GM08714 (cell line): ENCODE results near the gene ARMS2.

Experiments used
- H3K4me3 ChIP-seq: fragments of 200-500 bp; sonication (Bioruptor generic); 2 replicates; pipeline ENCODE4 v1.5.1; 2014; ENCODE audit warnings: mild to moderate bottlenecking, low read length, inconsistent platforms
- ZNF274 ChIP-seq: IDR thresholded peaks from 2 replicates; pipeline ENCODE4 v1.6.1; 2012; ENCODE audit warnings: mild to moderate bottlenecking, low read depth, low read length

Gene ARMS2

DNA sequence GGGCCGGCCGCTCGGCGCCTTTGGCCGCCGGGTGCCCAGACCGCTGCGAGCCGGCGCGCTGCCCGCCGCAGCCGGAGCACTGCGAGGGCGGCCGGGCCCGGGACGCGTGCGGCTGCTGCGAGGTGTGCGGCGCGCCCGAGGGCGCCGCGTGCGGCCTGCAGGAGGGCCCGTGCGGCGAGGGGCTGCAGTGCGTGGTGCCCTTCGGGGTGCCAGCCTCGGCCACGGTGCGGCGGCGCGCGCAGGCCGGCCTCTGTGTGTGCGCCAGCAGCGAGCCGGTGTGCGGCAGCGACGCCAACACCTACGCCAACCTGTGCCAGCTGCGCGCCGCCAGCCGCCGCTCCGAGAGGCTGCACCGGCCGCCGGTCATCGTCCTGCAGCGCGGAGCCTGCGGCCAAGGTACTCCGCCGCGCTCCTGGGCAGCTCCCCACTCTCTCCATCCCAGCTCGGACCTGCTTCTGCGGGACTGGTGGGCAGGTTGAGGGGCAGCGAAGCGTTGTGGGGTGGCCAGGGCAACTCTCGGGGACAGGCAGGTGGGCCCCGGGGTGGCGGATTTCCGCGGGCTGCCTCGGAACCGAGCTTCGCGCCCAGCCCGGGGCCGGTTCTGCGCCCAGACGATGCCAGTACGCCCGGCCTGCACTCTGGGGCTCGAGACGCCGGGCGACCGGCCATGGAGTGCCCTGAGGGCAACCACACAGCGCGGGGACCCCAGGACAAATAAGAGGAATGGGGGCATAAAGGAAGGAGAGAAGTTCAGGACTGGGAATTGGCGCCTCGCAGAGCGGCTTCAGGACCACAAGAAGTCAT lies 7.5 kb downstream of the ARMS2 start:
- no peak for TF ChIP-seq ZNF274
- H3K4me3 ChIP-seq, result no peak overlapping the region

GRCh38 chr10:122462533-122463465 lies 8.3 kb downstream of the ARMS2 start:
- no peak overlapping the region for H3K4me3 ChIP-seq

GRCh38 chr10:122463466-122464249 lies 9.2 kb downstream of the ARMS2 start:
- H3K4me3 ChIP-seq, result no peak overlapping the region
- no peak for TF ChIP-seq ZNF274

More at GRCh38 chr10:122462533-122463465, 8.3 kb downstream of the ARMS2 start:
- TF ChIP-seq ZNF274, result no peak

DNA sequence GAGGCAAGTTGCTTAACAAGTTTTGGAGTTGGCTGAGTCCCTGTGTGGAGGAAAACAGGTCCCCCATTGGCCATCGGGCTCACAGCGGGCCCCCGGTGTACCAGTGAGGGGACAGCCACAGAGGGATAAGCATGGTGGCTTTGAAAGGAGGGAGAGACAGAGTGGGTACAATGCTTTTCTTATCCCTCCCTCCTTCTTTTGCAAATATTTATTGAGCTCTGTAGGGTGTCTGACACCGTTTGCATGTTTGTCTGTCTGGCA lies 9.7 kb downstream of the ARMS2 start:
- H3K4me3 ChIP-seq, result no peak overlapping the region
- no peak for TF ChIP-seq ZNF274

GRCh38 chr10:122464586-122464985 lies 10.1 kb downstream of the ARMS2 start:
- H3K4me3 ChIP-seq, result no peak overlapping the region
- TF ChIP-seq ZNF274, result no peak

DNA sequence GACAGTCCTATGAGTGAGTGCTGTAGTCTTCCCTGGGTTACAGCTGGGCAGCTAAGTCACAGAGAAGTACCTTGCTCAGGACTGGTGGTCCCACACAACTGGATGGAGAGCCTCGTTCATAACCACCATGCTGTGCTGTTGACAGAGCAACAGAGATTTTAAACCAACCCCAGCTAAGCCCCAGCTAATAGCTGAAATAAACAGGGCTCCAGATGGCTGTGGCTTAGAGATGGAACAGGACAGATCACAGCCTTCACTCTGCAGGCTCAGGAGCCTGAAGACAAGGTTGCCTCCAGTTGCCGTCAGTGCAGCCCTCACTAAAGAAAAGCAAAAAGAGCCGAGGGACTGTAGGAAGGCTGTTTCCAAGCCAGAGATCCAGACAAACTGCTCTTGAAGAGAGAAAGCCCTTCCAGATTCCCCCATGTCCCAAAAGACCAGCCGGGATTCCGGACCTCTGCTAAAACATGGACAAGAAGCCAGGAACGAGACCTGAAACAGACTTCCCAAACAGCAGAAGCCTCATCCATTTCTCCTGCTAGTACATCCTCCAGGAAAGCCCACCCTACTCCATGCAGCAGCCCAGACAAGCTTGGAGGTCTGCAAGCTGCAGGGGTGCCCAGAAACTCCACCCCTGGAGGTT lies 11.1 kb downstream of the ARMS2 start:
- TF ChIP-seq ZNF274, result no peak
- H3K4me3 ChIP-seq, result no peak overlapping the region

- no peak overlapping the region for H3K4me3 ChIP-seq
- no peak for TF ChIP-seq ZNF274
Observed at GRCh38 chr10:122466951-122467381, 12.5 kb downstream of the ARMS2 start.

DNA sequence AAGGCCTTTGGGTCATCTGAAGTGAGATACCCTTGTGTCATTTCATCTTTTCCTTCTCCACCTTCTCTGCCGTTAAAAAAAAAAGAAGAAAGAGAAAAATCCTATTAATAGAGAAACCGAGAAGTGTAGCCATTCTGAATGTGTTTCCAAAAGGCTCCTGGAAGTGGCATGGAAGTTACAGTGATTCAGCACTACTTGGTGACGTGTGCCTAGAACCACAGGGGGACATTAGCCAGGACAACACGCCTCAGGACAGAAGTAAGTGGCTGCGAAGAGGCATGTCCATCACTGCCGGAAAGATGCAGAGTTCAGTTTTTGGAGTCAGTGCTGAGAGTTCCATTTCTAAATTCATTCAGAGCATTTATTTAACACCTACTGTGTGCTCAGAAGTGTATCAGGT lies 13.2 kb downstream of the ARMS2 start:
- TF ChIP-seq ZNF274, result no peak
- H3K4me3 ChIP-seq, result no peak overlapping the region

DNA sequence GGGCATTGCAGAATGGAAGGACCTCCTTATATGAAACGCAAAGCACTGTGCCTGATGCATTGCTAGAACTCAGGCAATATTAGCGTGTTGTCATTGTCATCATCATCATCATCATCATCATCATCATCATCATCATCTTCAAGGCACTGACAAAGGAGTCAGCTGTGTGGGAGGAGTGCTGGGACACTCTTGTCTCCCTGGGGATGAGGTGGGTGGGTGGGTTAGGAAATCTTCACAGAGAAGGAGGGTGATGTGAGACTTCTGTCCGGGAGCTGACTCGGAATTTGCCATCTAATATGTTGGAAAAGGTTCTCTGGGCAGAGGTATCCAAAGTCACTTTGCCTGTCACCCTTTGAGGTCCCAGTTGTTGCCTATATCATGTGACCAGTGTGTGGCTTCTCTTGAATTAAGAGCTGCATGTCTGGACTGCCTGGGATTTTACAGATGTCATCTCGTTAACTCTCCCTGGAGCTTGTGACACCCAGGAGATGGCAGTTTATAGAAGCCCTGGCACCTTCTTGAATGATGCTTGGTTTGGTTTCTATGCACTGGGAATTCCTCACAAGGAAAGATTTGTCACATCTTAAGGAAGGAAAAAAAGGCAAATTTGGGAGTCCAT lies 14.0 kb downstream of the ARMS2 start:
- no peak overlapping the region for H3K4me3 ChIP-seq
- TF ChIP-seq ZNF274, result no peak

DNA sequence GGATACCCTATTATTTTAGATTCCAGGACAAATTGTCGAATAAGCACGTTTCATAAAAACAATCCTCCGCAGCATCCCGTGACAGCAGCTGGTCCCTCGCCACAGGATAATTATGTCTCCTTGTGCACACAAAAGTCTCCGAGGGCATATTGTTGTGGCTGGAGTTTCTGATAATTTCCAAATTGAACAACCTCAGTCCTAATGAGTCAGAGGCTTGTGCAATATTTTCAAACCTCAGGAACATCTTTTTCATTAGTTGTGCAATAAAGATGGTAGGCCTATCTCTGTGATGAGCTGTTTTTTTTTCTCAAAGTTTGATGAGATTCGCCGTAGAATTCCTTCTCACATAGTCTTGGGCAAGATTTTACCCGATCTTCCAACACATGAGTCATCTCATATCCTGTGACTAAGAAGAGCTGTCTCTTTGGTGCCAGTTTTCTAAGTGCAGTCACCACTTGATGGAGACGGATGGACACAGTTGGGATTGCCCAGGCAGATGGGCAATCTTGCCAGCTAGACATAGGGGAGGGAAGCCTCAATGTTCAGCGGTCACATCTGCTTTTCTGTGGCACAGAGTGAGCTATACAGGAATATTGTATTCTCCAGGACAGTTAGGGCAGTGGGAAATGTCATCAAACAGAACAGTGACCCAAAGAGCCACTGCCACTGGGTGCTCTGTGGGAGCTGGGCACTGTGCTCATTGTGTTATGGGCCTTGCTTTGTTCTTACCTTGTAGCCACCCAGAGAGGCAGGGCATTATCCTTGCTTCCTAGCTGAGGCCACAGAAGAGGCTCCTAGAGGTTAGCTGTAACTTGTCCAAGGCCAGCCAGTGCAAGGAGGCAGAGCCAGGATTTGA lies 14.7 kb downstream of the ARMS2 start:
- no peak for TF ChIP-seq ZNF274
- H3K4me3 ChIP-seq, result no peak overlapping the region

DNA sequence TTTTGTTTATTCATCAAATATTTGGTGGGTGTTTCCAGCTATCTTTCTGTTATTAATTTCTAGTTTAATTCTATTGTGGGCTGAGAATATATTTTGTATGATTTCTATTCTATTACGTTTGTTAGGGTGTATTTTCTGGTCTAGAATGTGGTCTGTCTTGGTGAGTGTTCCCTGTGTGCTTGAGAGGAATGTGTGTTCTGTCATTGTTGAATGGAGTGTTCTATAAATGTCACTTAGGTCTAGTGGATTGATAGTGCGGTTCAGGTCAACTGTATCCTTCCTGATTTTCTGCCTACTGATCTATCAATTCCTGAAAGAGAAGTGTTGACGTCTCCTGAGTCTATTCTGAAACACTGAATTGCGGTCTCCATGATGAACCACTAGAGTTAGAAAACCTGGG lies 15.4 kb downstream of the ARMS2 start:
- no peak for TF ChIP-seq ZNF274
- H3K4me3 ChIP-seq, result no peak overlapping the region

- H3K4me3 ChIP-seq, result no peak overlapping the region
- no peak for TF ChIP-seq ZNF274
Observed at GRCh38 chr10:122471531-122472177, 17.2 kb downstream of the ARMS2 start.
